GM19452 (cell line): ENCODE data around the gene BRICD5.

ENCODE experiments used
- ATAC-seq: cut with Tn5 transposase; IDR thresholded peaks from one replicate; pipeline ENCODE4 v1.9.1; 2021; ENCODE audit not compliant: unreplicated experiment

Gene BRICD5

GRCh38 chr16:2166263-2167067 is 44.2 kb downstream of the BRICD5 start:
- ATAC-seq: no peak

- no peak for ATAC-seq
Measured at GRCh38 chr16:2165861-2166260, 44.8 kb downstream of the BRICD5 start.

DNA sequence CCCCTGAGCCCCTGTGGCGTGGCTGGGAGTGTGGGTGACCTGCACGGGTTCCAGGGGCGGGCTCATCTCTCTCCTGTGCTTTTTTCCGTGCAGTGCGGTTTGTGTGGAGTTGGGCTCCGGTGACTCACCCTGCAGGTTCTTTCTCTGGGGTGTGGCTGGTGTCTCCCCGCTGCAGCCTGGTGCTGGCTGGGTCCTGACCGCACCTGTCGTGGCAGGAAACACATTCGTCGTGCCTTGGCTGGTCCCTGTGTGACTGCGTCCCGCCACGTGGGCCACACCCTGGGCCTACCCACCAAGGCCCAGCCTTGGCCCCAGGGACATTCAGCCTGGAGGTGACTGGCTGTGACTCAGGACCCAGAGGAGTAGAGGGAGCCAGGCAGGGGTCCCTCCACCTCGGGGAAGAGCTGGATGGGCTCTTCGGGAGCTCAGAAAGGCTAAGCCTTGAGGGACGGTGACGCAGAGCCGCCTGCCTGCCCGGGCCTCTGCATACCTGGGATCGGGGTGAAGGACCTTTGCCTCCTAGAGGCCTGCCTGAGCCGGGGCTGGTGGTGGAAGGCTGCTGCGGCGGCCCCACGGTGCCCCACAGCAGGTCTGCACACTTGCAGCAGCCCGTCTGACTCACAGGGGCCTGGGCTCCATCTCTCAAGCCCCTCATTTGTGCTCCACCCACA is 47.3 kb downstream of the BRICD5 start:
- ATAC-seq: no peak

- ATAC-seq: no peak
Measured at GRCh38 chr16:2162676-2163118, 48.0 kb downstream of the BRICD5 start.

- ATAC-seq: no peak
Measured at GRCh38 chr16:2161911-2162310, 48.8 kb downstream of the BRICD5 start.

GRCh38 chr16:2160915-2161551 is 49.6 kb downstream of the BRICD5 start:
- no peak for ATAC-seq
